Astrocyte of the cerebellum (primary cell): ENCODE data around the gene RASSF10.
"Not testable (repeated sequence)": the region's sequence is repeated elsewhere in the genome, so short reads cannot be mapped to it uniquely, and the experiment has no call there.

Experiments used
- DNase-seq: peaks from one replicate; pipeline ENCODE4 v3.0.0-alpha.2; 2011; ENCODE audit warnings: low read depth
- H3K4me3 ChIP-seq: 2 replicates; pipeline ENCODE4 v1.5.1; 2011; ENCODE audit warnings: mild to moderate bottlenecking, low read depth, low read length, moderate library complexity
- in situ Hi-C: cut with HindIII; loops from 2 replicates; pipeline ENCODE4 v1.10.0; 2017; ENCODE audit warnings: low sequenced_read_pairs
- TF ChIP-seq, protein P1 (sequence below): IDR thresholded peaks from 2 replicates; pipeline ENCODE4 v1.5.1; 2012; ENCODE audit warnings: low read length, low read depth, moderate library complexity, mild to moderate bottlenecking; ENCODE audit errors: missing control alignments

RASSF10 gene

GRCh38 chr11:13043912-13044628 is 35.0 kb downstream of the RASSF10 start:
- H3K4me3 ChIP-seq, result no peak overlapping the region
- no peak for DNase-seq
- in situ Hi-C loops, result no loop called here
- TF ChIP-seq, protein P1, sequence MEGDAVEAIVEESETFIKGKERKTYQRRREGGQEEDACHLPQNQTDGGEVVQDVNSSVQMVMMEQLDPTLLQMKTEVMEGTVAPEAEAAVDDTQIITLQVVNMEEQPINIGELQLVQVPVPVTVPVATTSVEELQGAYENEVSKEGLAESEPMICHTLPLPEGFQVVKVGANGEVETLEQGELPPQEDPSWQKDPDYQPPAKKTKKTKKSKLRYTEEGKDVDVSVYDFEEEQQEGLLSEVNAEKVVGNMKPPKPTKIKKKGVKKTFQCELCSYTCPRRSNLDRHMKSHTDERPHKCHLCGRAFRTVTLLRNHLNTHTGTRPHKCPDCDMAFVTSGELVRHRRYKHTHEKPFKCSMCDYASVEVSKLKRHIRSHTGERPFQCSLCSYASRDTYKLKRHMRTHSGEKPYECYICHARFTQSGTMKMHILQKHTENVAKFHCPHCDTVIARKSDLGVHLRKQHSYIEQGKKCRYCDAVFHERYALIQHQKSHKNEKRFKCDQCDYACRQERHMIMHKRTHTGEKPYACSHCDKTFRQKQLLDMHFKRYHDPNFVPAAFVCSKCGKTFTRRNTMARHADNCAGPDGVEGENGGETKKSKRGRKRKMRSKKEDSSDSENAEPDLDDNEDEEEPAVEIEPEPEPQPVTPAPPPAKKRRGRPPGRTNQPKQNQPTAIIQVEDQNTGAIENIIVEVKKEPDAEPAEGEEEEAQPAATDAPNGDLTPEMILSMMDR, result no peak

DNA sequence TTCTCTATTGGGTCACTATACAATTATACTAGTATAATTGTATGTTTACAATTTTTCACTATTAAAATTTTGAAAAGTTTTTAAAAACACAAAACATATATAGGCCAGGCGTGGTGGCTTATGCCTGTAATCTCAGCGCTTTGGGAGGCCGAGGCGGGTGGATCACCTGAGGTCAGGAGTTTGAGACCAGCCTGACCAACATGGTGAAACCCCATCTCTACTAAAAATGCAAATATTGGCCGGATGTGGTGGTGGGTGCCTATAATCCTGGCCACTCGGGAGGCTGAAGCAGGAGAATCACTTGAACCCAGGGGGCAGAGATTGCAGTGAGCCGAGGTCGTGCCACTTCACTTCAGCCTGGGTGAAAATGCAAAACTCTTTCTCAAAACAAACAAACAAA is 36.0 kb downstream of the RASSF10 start:
- DNase-seq, in situ Hi-C loops: not testable (repeated sequence)

GRCh38 chr11:13045734-13046133 is 36.6 kb downstream of the RASSF10 start:
- TF ChIP-seq, protein P1, result no peak
- no peak for DNase-seq
- H3K4me3 ChIP-seq, result no peak overlapping the region
- in situ Hi-C loops, result no loop called here

More for the DNA sequence above, 36.0 kb downstream of the RASSF10 start:
- not testable (repeated sequence) for H3K4me3 ChIP-seq

DNA sequence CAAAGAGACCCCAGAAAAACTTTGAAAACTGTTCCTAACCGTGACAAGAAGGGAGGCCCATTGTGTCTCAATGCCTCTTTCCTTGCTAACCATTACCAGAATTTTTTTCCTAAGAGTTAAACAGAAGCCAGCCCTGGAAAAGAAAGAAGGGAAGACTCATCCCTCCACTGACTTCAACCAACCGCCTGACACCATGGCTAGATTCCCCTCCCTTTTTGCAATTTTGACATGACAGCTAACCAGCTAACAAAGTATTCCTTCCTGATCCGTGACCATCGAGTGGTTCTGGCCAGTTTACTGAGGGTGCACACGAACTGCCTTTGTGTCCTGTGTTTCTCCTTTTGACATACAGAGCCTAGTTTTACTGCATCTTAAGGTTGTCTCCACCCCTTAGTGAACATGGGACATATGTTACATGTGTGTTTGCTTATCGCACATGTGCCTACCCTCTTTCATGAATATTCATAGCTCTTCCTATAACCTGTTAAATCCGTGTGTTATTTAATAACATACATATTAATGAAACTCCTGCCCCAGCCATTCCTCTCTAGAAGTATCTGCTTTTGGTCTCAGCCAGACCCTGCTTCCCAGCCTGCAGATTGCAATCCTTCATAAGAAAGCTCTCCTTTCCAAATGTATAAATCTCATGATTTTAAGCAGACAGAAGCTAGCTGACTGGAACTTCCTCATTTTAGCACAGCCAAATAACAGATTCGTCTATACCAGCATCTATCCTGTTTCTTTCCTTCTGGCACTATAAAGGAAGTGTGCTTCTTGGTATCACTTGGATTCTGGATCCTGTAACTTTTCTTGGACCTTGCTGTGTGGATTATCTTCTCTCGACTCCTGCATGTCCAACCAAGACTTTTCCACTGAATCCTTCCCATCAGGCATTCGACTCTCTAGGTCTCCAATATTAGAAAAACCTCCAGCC is 37.8 kb downstream of the RASSF10 start:
- in situ Hi-C loops, result no loop called here
- no peak for DNase-seq
- H3K4me3 ChIP-seq, result no peak overlapping the region
- TF ChIP-seq, protein P1, result no peak

GRCh38 chr11:13047884-13048283 is 38.8 kb downstream of the RASSF10 start:
- TF ChIP-seq, protein P1, result no peak
- in situ Hi-C loops, result no loop called here
- no peak for DNase-seq
- no peak overlapping the region for H3K4me3 ChIP-seq

DNA sequence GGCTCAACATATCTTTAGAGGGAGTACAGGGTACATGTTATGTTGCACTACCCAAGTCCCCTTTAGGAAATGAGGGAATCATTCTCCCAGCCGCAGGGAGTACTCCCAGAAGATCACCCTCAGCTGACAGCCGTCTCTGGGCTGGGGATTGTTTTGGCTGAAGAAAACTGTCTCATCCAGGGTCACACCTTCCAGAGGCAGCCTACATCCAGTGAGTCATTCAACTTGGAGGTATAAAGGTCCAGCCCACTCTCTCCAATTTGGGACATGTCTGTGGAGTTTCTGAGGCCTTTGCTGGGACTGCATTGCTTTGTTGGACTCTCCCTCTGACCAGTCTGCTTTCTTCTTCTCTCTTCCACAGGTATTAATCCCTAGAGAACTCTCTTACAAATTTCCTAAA is 42.1 kb downstream of the RASSF10 start:
- no peak overlapping the region for H3K4me3 ChIP-seq
- TF ChIP-seq, protein P1, result no peak
- DNase-seq, result no peak
- in situ Hi-C loops, result no loop called here

DNA sequence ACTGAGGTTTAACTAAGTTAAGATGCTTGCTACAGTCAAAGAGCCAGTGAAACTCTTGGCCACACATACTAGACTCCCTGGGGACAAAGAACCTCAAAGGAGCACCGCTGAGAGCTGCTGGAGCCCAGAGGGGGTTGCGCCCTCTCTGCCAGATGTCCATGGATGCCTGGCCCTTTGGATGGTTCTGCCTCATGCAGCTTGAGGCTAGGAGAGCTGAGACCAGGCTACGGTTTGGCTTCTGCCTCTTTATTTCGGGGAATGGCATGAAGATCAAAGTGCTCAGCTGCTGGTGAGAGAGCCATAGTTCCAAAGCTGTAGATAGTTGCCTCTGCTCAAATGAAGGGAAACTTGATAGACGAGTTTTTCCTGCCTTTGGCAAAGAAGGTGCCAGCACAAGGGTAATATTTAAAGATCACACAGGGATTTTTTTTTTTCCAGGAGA is 43.0 kb downstream of the RASSF10 start:
- in situ Hi-C loops, result no loop called here
- DNase-seq, result no peak
- TF ChIP-seq, protein P1, result no peak
- no peak overlapping the region for H3K4me3 ChIP-seq
